ENCODE data around the gene A3GALT2. TPM values are rescaled to one million over a fixed set of nuclear protein-coding genes. Genes with fewer than 3 reads are reported as not detected.

Gene A3GALT2
- total RNA-seq, 1 experiment from 2014 or later: not detected

DNA sequence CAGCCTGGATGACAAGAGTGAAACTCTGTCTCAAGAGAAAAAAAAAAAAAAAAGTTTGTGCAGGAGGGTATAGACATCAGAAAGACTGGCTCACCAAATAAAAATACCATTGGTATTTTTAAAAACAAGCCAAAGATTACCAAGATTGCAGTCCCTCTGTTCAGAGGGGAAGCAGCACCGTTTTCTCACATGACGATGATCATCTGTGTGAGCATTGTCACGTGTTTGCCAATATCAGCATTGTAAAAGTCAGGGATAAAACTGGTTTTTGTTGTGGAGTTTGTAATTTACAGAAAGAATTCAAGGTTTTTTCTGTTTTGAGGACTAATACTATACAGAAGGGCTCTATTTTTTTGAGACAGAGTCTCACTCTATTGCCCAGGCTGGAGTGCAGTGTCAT, 38.1 kb downstream of the A3GALT2 start:
- no peaks in the 10 kb centered on the region for H3K4me1 Mint-ChIP-seq
- DNase-seq (ENCODE audit: low spot score) (no peak), ATAC-seq (no peak)
- ChIA-PET POLR2A (no interaction called here), CTCF (interaction anchor here (1.6 kb wide), 1 partner anchor 13 kb away, joined by 5 read pairs; no protein-coding TSS in a partner anchor)
- TF ChIP-seq, protein P1, sequence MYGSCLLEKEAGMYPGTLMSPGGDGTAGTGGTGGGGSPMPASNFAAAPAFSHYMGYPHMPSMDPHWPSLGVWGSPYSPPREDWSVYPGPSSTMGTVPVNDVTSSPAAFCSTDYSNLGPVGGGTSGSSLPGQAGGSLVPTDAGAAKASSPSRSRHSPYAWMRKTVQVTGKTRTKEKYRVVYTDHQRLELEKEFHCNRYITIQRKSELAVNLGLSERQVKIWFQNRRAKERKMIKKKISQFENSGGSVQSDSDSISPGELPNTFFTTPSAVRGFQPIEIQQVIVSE (CRISPR knock-in tag; IDR thresholded peaks at IDR 0.05; ENCODE audit: borderline replicate concordance): no peak
- TF ChIP-seq ESRRA (CRISPR knock-in tag; IDR thresholded peaks at IDR 0.05; ENCODE audit: borderline replicate concordance) (no peak), FOXK1 (CRISPR knock-in tag; IDR thresholded peaks at IDR 0.05) (no peak), SOX15 (CRISPR knock-in tag; IDR thresholded peaks at IDR 0.05) (no peak), NR2C2 (CRISPR knock-in tag; IDR thresholded peaks at IDR 0.05) (no peak), CBFB (CRISPR knock-in tag; IDR thresholded peaks at IDR 0.05; ENCODE audit: low read depth) (no peak), RELA (CRISPR knock-in tag; IDR thresholded peaks at IDR 0.05; ENCODE audit: borderline replicate concordance) (no peak), HMGA2 (CRISPR knock-in tag; IDR thresholded peaks at IDR 0.05) (no peak)
- TF ChIP-seq, protein P2, sequence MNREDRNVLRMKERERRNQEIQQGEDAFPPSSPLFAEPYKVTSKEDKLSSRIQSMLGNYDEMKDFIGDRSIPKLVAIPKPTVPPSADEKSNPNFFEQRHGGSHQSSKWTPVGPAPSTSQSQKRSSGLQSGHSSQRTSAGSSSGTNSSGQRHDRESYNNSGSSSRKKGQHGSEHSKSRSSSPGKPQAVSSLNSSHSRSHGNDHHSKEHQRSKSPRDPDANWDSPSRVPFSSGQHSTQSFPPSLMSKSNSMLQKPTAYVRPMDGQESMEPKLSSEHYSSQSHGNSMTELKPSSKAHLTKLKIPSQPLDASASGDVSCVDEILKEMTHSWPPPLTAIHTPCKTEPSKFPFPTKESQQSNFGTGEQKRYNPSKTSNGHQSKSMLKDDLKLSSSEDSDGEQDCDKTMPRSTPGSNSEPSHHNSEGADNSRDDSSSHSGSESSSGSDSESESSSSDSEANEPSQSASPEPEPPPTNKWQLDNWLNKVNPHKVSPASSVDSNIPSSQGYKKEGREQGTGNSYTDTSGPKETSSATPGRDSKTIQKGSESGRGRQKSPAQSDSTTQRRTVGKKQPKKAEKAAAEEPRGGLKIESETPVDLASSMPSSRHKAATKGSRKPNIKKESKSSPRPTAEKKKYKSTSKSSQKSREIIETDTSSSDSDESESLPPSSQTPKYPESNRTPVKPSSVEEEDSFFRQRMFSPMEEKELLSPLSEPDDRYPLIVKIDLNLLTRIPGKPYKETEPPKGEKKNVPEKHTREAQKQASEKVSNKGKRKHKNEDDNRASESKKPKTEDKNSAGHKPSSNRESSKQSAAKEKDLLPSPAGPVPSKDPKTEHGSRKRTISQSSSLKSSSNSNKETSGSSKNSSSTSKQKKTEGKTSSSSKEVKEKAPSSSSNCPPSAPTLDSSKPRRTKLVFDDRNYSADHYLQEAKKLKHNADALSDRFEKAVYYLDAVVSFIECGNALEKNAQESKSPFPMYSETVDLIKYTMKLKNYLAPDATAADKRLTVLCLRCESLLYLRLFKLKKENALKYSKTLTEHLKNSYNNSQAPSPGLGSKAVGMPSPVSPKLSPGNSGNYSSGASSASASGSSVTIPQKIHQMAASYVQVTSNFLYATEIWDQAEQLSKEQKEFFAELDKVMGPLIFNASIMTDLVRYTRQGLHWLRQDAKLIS (CRISPR knock-in tag; IDR thresholded peaks at IDR 0.05; ENCODE audit: borderline replicate concordance): no peak
- TF ChIP-seq, protein P3, sequence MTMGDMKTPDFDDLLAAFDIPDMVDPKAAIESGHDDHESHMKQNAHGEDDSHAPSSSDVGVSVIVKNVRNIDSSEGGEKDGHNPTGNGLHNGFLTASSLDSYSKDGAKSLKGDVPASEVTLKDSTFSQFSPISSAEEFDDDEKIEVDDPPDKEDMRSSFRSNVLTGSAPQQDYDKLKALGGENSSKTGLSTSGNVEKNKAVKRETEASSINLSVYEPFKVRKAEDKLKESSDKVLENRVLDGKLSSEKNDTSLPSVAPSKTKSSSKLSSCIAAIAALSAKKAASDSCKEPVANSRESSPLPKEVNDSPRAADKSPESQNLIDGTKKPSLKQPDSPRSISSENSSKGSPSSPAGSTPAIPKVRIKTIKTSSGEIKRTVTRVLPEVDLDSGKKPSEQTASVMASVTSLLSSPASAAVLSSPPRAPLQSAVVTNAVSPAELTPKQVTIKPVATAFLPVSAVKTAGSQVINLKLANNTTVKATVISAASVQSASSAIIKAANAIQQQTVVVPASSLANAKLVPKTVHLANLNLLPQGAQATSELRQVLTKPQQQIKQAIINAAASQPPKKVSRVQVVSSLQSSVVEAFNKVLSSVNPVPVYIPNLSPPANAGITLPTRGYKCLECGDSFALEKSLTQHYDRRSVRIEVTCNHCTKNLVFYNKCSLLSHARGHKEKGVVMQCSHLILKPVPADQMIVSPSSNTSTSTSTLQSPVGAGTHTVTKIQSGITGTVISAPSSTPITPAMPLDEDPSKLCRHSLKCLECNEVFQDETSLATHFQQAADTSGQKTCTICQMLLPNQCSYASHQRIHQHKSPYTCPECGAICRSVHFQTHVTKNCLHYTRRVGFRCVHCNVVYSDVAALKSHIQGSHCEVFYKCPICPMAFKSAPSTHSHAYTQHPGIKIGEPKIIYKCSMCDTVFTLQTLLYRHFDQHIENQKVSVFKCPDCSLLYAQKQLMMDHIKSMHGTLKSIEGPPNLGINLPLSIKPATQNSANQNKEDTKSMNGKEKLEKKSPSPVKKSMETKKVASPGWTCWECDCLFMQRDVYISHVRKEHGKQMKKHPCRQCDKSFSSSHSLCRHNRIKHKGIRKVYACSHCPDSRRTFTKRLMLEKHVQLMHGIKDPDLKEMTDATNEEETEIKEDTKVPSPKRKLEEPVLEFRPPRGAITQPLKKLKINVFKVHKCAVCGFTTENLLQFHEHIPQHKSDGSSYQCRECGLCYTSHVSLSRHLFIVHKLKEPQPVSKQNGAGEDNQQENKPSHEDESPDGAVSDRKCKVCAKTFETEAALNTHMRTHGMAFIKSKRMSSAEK (CRISPR knock-in tag; IDR thresholded peaks at IDR 0.05; ENCODE audit: borderline replicate concordance): no peak
- TF ChIP-seq, protein P4, sequence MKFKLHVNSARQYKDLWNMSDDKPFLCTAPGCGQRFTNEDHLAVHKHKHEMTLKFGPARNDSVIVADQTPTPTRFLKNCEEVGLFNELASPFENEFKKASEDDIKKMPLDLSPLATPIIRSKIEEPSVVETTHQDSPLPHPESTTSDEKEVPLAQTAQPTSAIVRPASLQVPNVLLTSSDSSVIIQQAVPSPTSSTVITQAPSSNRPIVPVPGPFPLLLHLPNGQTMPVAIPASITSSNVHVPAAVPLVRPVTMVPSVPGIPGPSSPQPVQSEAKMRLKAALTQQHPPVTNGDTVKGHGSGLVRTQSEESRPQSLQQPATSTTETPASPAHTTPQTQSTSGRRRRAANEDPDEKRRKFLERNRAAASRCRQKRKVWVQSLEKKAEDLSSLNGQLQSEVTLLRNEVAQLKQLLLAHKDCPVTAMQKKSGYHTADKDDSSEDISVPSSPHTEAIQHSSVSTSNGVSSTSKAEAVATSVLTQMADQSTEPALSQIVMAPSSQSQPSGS (CRISPR knock-in tag; IDR thresholded peaks at IDR 0.05; ENCODE audit: borderline replicate concordance, low read depth): no peak
- TF ChIP-seq, protein P5, sequence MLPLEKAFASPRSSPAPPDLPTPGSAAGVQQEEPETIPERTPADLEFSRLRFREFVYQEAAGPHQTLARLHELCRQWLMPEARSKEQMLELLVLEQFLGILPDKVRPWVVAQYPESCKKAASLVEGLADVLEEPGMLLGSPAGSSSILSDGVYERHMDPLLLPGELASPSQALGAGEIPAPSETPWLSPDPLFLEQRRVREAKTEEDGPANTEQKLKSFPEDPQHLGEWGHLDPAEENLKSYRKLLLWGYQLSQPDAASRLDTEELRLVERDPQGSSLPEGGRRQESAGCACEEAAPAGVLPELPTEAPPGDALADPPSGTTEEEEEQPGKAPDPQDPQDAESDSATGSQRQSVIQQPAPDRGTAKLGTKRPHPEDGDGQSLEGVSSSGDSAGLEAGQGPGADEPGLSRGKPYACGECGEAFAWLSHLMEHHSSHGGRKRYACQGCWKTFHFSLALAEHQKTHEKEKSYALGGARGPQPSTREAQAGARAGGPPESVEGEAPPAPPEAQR (CRISPR knock-in tag; IDR thresholded peaks at IDR 0.05): no peak
- TF ChIP-seq, protein P6, sequence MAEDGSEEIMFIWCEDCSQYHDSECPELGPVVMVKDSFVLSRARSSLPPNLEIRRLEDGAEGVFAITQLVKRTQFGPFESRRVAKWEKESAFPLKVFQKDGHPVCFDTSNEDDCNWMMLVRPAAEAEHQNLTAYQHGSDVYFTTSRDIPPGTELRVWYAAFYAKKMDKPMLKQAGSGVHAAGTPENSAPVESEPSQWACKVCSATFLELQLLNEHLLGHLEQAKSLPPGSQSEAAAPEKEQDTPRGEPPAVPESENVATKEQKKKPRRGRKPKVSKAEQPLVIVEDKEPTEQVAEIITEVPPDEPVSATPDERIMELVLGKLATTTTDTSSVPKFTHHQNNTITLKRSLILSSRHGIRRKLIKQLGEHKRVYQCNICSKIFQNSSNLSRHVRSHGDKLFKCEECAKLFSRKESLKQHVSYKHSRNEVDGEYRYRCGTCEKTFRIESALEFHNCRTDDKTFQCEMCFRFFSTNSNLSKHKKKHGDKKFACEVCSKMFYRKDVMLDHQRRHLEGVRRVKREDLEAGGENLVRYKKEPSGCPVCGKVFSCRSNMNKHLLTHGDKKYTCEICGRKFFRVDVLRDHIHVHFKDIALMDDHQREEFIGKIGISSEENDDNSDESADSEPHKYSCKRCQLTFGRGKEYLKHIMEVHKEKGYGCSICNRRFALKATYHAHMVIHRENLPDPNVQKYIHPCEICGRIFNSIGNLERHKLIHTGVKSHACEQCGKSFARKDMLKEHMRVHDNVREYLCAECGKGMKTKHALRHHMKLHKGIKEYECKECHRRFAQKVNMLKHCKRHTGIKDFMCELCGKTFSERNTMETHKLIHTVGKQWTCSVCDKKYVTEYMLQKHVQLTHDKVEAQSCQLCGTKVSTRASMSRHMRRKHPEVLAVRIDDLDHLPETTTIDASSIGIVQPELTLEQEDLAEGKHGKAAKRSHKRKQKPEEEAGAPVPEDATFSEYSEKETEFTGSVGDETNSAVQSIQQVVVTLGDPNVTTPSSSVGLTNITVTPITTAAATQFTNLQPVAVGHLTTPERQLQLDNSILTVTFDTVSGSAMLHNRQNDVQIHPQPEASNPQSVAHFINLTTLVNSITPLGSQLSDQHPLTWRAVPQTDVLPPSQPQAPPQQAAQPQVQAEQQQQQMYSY (CRISPR knock-in tag; IDR thresholded peaks at IDR 0.05): no peak
- TF ChIP-seq, protein P7, sequence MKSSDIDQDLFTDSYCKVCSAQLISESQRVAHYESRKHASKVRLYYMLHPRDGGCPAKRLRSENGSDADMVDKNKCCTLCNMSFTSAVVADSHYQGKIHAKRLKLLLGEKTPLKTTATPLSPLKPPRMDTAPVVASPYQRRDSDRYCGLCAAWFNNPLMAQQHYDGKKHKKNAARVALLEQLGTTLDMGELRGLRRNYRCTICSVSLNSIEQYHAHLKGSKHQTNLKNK (CRISPR knock-in tag; IDR thresholded peaks at IDR 0.05): no peak
- H3K27ac Mint-ChIP-seq: no peak overlapping the region
- H3K36me3 Mint-ChIP-seq: peaks cover 23% of the 10 kb centered on the region
- H3K27me3 Mint-ChIP-seq (ENCODE audit: low read depth): no peaks in the 10 kb centered on the region
- no peak overlapping the region for H3K4me3 Mint-ChIP-seq
- no peaks in the 10 kb centered on the region for H3K9me3 Mint-ChIP-seq

Measured in WTC11 (cell line).